ENCODE results near the gene ZSCAN10. TPM values are rescaled to one million over a fixed set of nuclear protein-coding genes. Genes with fewer than 3 reads are reported as not detected.

ZSCAN10 gene
- total RNA-seq, 3 donors from 2014 or later (not counting 1 experiment from before 2014, with no cell fraction given): 0.65 to 0.96 (median 0.77) TPM

GRCh38 chr16:3127745-3128144, 28.7 kb upstream of the ZSCAN10 start:
- peaks cover 42% of the 10 kb centered on the region for H3K4me1 ChIP-seq (ENCODE audit: control insufficient read depth, insufficient read depth, low read length)
- peaks cover 3% of the 10 kb centered on the region for H3K36me3 ChIP-seq (ENCODE audit: control insufficient read depth, insufficient read depth, low read length)
- Mint-ChIP-seq H3K4me3 (peak overlapping the region; percentile 66), H3K4me1 (peaks cover 35 to 60% of the 10 kb centered on the region in 2 donors), H3K9me3 (no peaks in the 10 kb centered on the region), H3K27ac (peak overlapping the region; percentile 14 to 65), H3K36me3 (no peaks in the 10 kb centered on the region), H3K27me3 (ENCODE audit: low read depth in 2 of 2) (no peaks in the 10 kb centered on the region)
- DNase-seq: no peak
- no peak overlapping the region for H3K4me3 ChIP-seq (ENCODE audit: low read length)
- no peak for TF ChIP-seq CTCF (IDR thresholded peaks at IDR 0.05)
- WGBS (ENCODE audit: insufficient coverage): 94% methylated on average over 6 of the region's 6 CpGs
- no peaks in the 10 kb centered on the region for H3K27me3 ChIP-seq (ENCODE audit: control insufficient read depth, insufficient read depth, low read length)
- no peaks in the 10 kb centered on the region for H3K9me3 ChIP-seq (ENCODE audit: control insufficient read depth, insufficient read depth, low read length)
- intact Hi-C loops (cut with micrococcal nuclease): no loop called here
- ATAC-seq: no peak
- no peak overlapping the region for H3K27ac ChIP-seq (ENCODE audit: low read length)

GRCh38 chr16:3123986-3124886, 25.1 kb upstream of the ZSCAN10 start:
- Mint-ChIP-seq H3K27me3 (ENCODE audit: low read depth in 2 of 2) (no peaks in the 10 kb centered on the region), H3K27ac (peak overlapping the region; percentile 91 to 95), H3K36me3 (no peaks in the 10 kb centered on the region), H3K9me3 (no peaks in the 10 kb centered on the region), H3K4me1 (peaks cover 28 to 52% of the 10 kb centered on the region in 2 donors), H3K4me3 (peak overlapping the region; percentile 96)
- no peaks in the 10 kb centered on the region for H3K27me3 ChIP-seq (ENCODE audit: control insufficient read depth, insufficient read depth, low read length)
- no peak for TF ChIP-seq CTCF (IDR thresholded peaks at IDR 0.05)
- H3K4me3 ChIP-seq (ENCODE audit: low read length): peak overlapping the region; percentile 64
- intact Hi-C loops (cut with micrococcal nuclease): loop anchor here (1.0 to 5.0 kb wide), 4 partner anchors 10 to 1403 kb away; no protein-coding TSS in a partner anchor
- H3K27ac ChIP-seq (ENCODE audit: low read length): peak overlapping the region; percentile 66
- ATAC-seq (peak; percentile 88 to 94 (median 88)), DNase-seq (peak; percentile 96 to 98)
- H3K36me3 ChIP-seq (ENCODE audit: control insufficient read depth, insufficient read depth, low read length): peaks cover 3% of the 10 kb centered on the region
- H3K9me3 ChIP-seq (ENCODE audit: control insufficient read depth, insufficient read depth, low read length): no peaks in the 10 kb centered on the region
- WGBS (ENCODE audit: insufficient coverage): under 1% methylated on average over 72 of the region's 72 CpGs
- peaks cover 34% of the 10 kb centered on the region for H3K4me1 ChIP-seq (ENCODE audit: control insufficient read depth, insufficient read depth, low read length)

GRCh38 chr16:3122926-3123570, 24.0 kb upstream of the ZSCAN10 start:
- 76% methylated on average over 8 of the region's 8 CpGs for WGBS (ENCODE audit: insufficient coverage)
- no peak overlapping the region for H3K4me3 ChIP-seq (ENCODE audit: low read length)
- H3K4me1 ChIP-seq (ENCODE audit: control insufficient read depth, insufficient read depth, low read length): peaks cover 22% of the 10 kb centered on the region
- no peak for ATAC-seq
- no peaks in the 10 kb centered on the region for H3K27me3 ChIP-seq (ENCODE audit: control insufficient read depth, insufficient read depth, low read length)
- Mint-ChIP-seq H3K27me3 (ENCODE audit: low read depth in 2 of 2) (no peaks in the 10 kb centered on the region), H3K36me3 (no peaks in the 10 kb centered on the region), H3K27ac (peak overlapping the region; percentile 91 to 95), H3K9me3 (no peaks in the 10 kb centered on the region), H3K4me3 (peak overlapping the region; percentile 96), H3K4me1 (peaks cover 19 to 40% of the 10 kb centered on the region in 2 donors)
- intact Hi-C loops (cut with micrococcal nuclease): loop anchor here (5.0 kb wide), 2 partner anchors 34 to 1404 kb away; no protein-coding TSS in a partner anchor
- TF ChIP-seq CTCF (IDR thresholded peaks at IDR 0.05): no peak
- no peak overlapping the region for H3K27ac ChIP-seq (ENCODE audit: low read length)
- no peak for DNase-seq
- no peaks in the 10 kb centered on the region for H3K9me3 ChIP-seq (ENCODE audit: control insufficient read depth, insufficient read depth, low read length)
- peaks cover 3% of the 10 kb centered on the region for H3K36me3 ChIP-seq (ENCODE audit: control insufficient read depth, insufficient read depth, low read length)

All from natural killer cell (primary cell).